ENCODE measurements around the gene MXD4.

The MXD4 gene

DNA sequence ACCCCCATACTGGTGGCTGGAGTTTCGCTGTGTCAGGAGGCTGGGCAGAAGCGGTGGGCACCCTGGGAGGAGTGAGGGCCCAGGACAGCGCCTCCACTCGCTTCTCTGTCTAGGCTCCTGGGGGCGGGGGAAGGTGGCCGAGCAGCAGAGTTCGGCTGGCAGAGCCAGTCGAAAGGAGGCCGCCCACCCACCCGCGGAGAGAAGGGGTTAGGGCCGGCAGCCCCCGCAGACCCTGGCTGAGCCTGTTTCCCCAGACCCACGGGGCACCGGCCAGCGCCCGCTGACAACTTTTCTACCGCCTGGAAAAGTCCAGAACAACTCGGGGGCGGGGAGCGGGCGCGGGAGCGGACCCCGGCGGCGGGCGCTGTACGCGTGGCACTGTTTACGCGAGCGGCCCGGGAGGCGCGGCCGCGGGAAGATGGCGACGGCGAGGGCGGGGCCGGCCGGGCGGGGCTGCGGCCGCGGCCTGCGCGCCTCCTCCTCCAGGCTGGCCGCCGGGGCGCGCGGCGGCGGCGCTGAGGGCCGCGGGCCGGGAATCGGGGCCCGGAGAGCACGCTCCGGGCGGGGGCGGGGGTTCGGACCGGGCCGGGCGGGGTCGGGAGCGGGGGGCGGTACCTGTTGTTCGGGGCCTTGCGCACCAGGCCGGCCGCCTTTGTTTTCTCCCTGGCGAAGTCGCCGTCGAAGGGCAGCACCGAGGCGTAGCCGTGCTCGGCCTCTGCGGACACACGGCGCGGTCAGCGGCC is 628 bp downstream of the MXD4 start:
- DNase-seq: peak; percentile 66

DNA sequence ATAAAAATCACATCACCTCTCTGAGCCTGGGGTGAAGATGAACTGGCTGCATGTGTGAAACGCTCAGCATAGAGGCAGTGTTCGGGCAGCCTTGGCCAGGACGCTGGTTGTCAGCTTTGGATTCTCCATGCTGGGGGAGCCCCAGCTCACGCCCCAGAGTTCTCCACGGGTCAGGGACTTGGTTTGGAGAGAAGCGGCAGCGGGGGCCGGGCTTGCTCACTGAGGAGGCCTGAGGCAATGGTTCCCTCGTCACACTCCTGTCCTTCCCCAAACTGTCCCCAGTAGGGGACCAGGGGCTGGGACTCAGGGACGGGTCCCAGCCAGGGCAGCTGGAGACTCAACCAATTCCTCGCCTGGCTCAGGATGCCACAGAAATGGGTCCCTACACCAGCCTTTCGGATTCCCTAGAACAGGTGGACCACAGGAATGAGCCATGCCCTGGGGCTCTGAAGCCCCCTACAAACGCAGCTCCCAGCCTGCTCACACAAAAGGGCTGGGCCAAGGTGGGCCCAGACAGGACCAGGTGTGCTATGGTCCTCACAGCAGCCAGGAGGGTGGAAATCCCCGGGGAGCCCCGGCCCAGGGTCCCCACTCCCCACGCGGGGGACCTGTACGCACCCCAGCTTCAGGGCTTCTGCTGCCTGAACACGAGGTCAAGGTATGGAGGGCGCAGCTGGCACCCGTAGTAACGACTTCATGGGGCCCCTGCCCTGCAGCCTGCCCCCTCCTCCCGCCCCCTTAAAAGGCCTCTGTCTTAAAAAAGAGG is 1.4 kb downstream of the MXD4 start:
- no peak for DNase-seq

DNA sequence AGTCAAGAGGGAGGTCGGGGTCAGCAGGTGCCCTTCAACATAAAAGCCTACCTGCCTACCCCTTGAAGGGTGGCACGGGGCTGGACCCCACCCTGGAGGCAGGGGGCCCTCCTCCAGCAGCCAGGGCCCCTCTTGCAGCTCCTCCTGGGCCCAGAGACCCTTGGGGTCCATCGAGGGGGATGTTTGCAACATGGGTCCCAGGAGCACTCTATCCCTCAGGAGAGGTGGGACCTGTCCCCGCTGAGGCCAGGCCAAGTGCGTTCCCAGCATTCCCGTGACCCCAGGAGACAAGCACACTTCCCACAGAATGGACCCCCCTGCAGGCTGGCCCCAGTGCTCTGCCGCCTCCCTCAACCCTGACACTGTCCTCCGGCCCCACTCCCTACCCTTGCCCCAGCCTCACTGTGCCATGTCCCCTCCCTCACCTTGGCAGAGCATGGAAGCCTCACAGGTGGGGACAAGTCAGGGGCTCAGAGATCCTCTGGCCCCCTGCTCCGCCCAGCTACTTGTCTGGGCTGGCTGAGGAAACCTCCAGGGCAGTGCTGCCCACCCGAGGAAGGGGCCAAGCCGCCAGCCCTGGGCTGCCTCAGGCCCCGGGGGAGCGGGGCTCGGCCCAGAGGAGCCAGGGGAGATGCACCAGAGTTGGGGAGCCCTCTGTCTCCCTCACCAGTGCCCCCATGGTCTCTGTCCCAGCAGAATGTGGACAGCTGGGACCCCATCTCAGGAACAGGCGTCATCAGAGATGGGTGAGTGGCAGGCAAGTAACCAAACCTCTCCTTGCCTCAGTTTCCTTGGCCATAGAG is 2.2 kb downstream of the MXD4 start:
- no peak for DNase-seq

DNA sequence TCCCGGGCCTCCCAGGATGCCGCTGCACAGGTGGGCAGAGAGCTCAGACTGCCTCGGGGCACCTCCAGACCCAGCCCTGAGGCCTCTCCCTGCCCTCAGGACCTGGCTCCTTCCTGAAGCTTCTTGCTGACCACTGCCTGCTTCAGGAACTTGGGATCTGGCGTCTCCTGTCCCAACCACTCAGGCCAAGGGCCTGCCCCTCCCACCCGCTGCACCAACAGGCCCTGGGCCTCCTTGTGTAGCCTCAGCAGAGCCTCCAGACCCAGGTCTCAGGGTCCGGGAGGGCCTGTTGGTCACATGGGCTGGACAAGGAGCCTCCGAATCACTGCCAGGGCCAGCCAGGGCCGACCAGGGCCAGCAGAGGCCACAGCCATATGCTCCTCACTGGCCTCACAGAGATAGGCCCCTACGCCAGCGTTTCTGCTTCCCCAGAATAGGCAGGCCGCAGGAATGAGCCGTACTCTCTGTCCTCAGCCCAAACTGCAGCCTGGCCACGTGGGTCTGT is 2.8 kb downstream of the MXD4 start:
- no peak for DNase-seq

DNA sequence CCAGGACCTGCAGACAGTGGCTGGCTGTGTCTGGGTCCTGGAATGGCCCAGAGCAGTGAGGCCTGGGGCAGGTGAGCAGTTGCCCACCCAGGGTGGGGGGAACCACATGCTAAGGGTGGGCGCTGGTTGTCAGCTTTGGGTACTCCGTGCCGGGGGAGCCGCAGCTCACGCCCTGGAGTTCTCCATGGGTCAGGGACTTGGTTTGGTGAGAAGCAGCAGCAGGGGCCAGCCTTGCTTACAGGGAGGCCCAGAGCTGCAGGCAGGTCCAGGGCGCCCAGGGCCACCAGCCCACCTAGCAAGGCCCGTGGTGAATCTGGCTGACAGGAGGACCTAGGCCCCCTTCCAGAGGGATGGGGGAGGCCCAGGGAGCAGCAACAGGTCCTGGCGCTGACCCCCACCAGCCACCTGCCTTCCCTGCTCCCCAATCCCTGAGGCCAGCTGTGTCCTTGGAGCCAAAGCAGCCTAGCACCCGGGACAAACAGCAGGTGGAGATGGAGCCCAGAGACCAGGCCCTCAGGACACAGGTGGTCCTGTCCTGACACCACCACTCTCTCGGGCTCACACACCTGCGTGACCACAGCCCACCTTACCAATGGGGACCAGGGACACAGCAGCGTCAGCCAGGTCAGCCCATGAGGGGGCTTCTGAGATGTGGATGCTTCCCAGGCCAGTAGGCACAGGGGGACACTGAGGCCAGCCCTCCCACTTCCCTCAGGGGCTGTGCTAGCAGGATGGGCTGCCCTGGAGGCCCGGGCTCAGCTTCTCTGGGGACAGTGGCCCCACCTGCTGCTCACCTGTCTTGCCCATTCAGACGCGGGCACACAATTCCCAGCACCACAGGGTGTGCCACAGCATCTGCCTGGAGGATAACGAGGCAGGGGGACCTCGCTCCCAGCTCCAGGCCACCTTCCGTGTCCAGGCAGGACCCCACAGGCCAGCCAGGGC is 3.5 kb downstream of the MXD4 start:
- no peak for DNase-seq

DNA sequence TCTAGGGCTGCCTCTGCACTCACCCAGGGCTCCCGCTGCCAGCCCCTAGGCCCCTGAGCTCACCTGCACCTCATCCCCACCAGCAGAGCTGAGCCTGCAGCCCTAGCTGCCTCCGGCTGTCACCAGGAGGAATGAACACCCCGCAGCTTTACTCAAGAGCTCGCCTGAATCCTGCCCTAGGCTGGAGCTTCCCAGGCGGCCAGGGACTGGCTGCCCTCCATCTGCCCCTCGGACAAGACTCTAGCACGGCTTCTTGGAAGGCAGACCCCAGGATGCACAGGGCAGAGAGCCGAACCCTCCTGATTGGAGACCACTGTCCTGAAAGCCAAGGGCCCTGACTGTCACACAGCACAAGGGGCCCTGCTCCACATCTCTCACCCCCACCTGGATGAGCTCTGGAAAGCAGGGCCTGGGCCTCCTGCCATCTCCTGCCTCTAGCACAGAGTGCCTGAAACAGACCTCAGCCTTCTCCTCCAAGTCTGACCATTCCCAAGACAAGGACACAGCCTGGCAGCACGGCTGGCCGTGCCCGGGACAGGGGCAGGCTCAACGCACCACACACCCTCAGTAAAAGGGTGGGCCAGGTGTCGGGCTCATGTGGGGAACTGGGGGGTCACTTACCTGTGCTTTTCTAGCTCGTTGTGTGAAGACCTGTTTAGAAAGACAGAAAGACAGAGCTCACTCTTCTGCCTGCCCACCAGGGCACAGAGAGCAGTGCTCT is 4.4 kb downstream of the MXD4 start:
- no peak for DNase-seq

DNA sequence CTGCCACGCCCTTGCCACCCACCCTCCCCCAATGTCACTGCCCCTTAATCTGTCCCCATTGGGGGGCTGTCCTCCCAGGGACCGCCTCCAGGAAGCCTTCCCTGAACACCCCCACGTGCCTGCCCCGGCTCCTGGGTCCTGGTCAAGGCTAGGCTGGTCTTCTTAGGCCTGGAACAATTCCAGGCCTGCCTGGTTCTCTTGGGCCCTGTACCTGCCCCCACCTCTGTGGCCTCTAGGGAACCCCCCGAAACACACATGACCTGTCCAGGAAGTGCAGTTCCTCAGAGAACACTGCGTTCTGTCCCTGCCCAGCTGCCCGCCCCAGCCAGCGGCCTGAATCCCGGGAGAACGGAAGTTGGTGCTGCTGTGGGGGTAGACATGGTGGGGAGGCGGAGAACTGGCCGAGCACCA is 5.1 kb downstream of the MXD4 start:
- DNase-seq: no peak

DNA sequence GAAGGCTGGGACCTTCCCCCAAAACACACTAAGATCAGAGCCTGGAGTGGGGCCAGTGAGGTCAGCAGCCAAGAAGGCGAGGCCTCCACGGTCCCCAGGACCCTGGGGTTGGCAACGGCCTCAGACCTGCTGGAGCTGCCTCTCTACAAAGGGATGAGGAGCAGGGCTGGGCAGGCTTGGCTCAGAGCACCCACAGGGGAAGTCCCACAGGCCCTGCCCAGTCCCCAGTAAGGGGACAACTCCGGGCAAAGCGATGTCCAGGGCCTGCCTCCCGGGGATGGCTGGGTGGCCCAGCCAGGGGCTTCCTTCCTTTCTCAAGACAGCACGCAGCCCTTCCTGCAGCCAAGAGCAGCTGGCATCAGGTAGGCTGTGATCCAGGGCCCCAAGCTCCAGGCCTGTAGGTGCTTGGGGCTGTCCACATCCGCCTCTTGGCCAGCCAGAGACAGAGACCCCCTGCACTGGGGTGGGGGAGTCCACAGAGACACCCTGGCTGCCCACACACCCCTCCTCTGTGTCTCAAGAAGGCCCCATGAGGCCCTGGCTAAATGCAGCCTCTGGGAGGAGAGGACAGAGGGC is 5.7 kb downstream of the MXD4 start:
- no peak for DNase-seq

DNA sequence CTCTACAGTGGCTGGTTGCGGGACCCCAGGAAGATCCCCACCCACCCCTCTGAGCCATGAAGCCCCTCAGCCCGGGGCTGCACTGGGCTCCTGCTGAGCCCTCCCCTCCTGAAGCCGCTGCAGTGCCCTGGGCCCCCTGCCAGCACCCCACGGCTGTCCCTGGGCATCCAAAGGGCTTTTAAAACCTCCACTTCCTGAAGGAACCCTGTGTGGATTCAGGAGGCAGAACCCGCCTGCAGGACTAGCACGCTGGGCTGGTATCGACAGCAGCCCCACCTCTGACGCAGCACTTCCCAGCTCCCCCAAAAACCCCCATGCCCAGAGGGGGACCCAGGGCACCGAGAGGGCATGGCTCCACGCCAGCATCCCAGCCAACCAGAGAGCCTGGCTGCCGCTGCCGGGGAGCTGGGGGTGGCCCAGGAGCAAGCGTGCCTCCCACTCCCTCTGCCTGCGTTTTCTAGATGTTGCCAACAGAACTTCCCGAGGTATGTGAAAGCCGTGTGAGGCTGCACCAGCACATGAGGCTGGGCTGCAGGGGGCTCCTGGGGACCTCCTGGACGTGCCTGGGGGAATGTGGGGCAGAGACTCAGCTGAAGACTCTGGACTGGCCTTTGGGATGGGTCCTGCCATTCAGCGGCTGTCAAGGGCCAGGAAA is 6.3 kb downstream of the MXD4 start:
- DNase-seq: no peak

DNA sequence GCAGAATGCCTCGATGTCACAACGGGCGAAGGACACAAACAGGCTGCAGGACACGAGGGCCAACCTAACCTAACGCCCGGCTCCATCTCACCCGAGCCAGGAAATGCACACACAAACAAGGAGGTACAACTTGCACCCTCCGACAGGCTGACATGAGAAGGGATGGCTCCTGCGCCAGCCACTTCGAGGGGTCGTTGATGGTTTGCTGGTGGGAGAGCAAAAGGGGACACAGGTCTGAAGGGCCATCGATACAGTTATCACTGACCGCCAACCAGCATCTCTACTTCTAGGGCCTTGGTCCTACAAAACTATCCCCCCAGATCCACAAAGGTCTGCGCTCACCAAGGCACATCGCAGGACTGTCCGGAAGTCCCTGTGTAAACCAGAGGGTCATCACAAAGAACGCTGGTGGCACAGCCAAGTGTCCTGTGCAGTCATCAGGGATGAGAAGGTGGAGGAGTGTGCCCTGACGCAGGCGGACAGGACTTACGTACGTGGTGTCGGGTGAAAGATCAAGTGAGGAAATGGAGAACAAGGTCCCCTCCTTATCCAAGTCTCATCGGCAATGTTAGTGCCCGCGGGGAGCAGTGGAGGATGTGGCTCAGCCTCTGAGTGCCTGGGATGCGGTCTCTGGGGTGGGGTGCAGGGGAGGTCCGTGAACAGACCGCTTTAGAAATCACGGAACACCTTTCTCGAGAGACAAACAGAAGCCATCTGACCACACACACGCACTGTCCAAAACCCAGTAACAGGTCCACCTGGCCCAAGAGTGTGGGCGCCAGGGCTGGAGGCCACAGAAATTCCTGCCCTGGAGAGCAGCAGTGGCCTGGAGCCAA is 7.0 kb downstream of the MXD4 start:
- DNase-seq: no peak

DNA sequence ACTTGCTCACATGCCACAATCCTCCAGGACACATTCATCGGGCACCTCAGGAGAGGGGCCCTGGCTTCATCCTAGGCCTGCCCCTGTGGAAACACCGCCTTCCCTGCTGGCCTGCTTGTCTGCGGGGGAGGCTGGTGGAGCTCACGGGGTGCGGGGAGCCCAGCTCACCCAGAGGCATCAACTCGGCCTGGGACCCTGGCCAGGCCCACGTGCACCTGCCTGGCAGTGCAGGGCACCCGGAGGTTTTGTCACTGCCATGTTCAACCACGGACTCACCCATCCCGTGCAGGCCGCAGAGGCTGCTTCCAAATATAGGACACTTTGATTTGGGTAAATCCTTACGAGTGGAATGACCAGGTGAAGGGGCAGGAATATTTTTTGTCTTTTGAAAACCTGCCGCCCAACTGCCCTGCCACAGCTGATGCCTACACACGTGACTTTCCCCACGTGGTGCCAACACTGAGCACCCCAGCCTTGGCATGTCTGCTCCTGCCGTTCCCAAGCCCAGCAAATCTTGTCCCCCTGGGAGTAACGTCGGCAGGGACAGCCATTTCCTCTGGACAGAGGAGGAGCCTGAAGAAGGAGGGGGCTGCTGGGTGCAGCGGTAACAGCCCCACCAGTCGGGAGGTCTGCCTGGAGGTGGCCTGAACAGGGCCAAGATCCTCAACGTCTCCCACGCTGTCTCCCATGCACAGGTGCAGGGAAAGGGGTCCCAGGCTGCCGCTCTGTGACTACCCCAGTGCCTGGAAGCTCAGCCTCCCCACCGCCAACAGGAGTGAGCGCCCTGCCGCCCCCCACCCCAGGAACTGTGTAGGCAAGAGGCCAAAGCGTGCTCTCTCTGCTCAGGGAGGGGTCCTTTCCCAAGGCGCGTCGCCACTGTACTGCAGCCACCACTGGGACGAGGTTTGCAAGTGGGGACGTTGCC is 8.5 kb downstream of the MXD4 start:
- no peak for DNase-seq

DNA sequence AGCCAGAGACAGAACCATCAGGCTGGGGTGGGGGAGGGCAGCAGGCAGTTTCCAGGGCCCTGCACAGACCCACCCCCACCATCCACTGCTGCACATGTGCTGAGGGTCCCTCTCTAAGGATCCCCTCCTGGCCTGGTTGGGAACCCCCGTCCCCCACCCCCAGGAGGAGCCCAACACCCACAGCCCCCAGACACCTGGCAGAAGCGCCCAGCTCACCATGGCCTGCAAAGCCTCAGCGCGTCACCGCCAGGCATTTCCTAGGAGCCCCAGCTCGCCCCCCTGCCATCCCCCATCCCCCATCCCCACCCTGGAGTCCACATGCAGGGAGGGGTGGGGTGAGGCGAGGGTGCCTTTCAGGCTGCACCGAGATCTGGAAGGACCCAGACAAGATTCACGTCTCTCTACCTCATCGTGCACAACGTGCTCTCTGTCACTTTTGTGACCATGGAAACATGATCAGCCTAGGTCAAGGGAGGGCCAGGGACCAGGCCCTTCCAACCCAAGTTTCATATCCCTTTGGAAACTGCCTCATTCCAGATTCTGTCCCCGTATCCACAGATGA is 9.3 kb downstream of the MXD4 start:
- no peak for DNase-seq

DNA sequence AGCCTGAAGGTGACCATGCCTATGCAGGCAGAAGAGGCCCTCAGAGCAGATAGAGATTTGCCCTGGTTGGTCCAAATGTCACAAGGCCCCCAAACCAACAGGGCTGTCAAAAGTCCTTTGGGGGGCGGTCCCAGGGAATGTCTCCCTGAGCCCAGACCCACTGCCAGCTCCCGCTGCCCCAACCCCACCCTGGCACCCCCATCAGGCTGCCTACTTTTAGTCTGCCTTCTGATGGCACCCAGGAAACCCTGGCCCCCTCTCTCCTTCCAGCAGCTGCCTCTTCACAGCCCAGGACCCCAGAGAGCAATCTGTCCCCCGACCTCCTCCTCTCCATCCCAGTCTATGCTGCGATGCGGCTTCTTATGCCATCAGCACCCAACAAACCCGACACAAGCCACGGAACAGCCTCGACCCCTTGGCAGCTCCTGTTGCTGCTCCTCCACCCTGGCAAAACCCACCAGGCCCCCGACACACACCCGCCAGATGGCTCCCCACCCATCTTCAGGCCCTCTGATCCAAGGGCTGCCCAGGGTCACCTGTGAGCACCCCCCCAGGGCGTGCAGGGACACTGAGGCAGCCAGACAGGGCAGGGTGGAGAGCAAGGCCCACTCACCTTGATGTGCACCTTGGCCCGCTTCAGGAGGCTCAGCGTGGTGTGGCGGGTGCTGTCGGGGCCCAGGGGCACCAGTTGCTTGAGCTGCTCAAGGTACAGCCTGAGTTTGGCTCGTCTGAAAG is 9.9 kb downstream of the MXD4 start:
- no peak for DNase-seq

DNA sequence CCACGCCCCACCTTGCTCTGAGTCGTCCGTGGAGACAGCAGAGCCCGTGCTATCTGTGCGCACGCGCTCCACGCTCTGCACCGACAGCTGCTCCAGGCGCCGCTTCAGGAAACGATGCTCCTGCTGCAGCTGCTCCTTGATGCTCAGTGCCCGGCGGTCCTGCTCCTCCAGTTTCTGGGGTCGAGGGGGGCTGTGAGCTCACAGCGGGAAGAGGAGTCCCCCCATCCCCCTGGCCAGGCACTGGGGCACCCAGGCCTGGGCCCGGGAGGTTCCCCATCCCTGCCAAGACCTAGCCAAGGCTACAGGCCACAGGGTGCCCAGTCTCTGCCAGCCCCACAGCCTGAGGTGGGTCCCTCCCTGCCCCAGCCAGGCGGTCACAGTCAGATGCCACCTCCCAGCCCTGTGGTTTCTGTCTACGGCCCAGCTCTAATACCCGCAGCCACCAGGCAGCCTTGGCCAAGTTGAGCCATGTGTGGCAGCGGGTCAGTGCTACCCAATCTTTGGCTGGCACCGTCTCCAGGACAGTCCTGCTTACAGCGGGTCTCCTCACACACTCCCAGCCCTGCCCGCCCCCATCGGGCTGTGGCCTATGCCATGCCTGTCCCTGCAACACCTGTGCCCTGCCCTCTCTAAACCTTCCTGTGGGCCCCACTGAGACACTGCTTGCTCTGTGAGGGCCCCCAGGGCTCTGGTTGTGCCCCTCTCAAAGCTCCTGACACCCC is 10.7 kb downstream of the MXD4 start:
- no peak for DNase-seq

DNA sequence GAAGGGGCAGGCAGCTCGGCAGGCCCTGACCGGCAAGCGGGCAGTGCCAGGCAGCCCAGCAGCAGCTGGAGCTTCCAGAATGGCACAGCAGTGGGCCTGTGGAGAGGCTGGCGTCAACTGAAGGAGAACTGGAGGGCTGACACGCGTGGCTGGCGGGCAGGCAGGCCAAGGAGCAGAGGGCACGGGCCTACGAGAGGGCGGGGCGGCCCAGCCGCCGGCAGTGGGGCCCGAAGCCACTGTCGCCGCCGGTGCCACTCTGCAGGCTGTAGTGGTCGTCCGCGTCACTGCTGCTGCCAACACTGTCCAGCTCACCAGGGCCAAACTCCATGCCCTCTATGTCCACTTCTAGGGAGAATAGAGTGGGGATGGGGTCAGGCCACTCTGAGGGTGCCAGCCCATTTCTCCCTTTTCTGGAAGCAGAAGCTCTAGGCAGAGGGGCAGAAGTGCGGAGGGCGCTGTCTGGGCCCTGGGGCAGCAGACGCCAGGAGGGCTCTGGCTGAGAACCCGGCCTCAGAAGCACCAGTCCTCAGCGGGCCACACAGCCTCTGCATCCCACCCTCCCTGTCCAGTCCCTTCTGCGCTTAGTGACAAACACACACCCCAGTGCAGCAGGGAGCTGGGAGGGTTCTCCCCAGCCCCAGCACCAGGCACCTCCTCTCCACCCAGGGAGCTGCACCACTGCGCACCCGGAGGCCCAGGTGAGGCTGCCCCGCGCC is 11.4 kb downstream of the MXD4 start:
- no peak for DNase-seq
